GM21515 (cell line): ENCODE results near the gene TLK2.
A peak's percentile ranks its signal among the peaks of the same experiment; 100 is the strongest.
"Not testable (repeated sequence)": the region's sequence is repeated elsewhere in the genome, so short reads cannot be mapped to it uniquely, and the experiment has no call there.

Experiments used
- ATAC-seq: cut with Tn5 transposase; IDR thresholded peaks from one replicate; pipeline ENCODE4 v1.9.1; 2021; ENCODE audit not compliant: unreplicated experiment

Gene TLK2

DNA sequence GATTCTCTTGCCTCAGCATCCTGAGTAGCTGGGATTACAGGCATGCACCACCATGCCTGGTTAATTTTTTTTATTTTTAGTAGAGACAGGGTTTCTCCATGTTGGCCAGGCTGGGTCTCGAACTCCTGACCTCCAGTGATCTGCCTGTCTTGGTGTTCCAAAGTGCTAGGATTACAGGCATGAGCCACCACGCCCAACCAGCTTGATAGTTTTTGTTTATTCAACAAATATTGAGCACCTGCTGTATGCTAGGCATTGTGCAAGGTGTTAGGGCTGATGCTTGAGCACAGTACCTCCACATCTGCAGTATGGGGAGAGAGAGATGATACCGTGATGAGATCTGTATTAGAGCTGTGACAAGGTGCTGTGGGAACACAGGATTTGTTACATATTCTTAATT is 3.9 kb downstream of the TLK2 start:
- not testable (repeated sequence) for ATAC-seq

DNA sequence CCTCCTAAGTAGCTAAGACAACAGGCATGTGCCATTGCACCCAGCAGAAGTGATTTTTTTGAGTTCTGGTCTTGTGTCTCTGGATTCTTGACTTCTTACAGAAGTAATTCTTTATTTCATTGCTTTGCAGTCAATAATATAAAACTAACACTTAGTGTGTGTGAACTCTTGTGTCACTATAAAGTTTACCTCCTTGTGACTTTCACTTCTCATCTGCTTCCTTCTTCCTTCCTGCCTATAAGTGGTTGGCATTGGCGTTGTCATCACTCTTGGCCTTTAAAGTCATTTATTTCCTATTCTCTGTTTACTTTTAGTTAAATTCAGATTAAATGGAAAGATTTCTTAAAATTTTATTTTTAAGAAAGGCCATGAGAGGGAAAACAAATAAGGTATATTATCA is 12.4 kb downstream of the TLK2 start:
- ATAC-seq = not testable (repeated sequence)

DNA sequence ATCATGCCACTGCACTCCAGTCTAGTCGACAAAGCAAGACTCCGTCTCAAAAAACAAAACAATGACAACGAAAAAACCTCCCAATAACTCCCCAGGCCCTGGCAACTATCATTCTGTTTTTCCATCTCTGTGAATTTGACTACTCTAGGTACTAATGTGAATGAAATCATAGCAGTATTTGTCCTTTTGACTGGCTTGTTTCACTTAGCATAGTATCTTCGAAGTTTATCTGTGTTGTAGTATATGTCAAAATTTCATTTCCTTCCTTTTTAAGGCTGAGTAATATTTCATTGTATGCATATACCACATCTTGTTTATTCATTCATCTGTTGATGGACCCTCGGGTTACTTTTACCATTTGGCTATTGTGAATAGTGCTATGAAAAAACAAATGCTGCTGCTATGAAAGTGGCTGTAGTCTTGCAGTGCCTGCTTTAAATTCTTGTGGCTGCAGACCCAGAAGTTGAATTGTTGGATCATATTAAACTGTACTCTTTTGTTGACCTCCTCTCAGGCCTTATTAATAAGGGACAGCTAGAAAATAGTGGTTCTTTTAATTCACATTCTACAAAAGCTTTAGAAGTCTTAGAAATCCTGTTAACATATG is 14.5 kb downstream of the TLK2 start:
- not testable (repeated sequence) for ATAC-seq

DNA sequence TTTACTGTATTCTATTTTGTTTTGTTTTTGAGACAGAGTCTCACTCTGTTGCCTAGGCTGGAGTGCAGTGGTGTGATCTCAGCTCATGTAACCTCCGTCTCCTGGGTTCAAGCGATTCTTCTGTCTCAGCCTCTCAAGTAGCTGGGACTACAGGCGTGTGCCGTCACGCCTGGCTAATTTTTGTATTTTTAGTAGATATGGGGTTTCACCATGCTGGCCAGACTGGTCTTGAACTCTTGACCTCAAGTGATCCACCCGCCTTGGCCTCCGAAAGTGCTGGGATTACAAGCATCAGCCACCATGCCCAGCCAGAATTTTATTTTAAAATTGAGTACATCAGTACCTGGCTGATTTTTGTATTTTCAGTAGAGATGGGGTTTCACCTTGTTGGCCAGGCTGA is 15.4 kb downstream of the TLK2 start:
- not testable (repeated sequence) for ATAC-seq

DNA sequence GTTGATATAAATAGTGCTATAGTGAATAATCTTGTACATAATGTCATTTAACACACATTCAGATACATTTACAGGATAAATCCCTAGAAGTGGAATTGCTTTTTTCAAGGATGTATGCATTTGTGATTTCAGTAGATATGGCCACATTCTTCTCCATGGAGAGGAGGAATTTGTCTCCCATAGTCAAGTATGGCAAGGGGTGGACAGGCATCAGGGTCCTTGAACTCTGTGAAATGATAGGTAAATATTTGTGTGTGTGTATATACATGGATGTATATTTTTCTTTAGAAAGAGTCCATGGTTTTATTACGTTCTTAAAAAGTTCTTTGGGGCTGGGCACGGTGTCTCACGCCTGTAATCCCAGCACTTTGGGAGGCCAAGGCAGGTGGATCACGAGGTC is 17.7 kb downstream of the TLK2 start:
- not testable (repeated sequence) for ATAC-seq

DNA sequence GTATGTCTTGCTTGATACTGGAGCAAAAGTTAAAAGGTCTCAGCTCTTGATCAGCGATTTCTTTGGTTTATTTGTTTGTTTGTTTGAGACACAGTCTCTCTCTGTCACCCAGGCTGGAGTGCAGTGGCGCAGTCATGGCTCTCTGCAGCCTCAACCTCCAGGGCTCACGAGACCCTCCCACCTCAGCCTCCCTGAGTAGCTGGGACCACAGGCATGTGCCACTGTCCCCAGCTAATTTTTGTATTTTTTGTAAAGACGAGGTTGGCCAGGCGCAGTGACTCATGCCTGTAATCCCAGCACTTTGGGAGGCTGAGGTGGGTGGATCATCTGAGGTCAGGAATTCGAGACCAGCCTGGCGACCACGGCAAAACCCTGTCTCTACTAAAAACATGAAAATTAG is 20.2 kb downstream of the TLK2 start:
- not testable (repeated sequence) for ATAC-seq

DNA sequence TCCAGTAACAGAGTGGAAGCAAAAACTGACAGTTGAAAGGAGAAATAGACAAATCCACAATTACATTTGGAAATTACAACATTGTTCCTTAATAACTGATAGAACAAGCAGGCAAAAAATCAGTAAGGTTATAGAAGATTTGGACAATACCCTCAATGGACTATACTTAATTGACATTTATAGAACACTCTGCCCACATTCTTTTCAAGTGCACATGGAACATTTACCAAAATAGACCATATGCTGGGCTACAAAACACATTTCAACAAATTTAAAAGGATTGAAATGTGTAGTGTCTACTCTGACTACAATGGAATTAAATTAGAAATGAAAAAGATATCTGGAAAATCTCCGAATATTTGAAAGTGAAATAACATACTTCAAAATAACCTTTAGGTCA is 21.8 kb downstream of the TLK2 start:
- not testable (repeated sequence) for ATAC-seq

DNA sequence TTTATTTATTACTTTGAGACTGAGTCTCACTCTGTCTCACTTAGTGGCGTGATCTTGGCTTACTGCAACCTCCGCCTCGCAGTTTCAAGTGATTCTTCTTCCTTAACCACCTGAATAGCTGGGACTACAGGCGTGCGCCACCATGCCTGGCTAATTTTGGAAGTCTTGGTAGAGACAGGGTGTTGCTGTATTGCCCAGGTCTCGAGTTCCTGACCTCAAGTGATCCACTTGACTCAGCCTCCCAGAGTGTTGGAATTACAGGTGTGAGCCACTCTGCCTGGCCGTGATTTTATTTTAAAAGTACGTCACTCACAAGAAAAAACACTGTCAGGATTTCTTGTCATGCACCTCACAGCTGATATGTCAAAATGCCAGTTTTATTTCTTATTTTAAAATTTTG is 26.2 kb downstream of the TLK2 start:
- not testable (repeated sequence) for ATAC-seq

DNA sequence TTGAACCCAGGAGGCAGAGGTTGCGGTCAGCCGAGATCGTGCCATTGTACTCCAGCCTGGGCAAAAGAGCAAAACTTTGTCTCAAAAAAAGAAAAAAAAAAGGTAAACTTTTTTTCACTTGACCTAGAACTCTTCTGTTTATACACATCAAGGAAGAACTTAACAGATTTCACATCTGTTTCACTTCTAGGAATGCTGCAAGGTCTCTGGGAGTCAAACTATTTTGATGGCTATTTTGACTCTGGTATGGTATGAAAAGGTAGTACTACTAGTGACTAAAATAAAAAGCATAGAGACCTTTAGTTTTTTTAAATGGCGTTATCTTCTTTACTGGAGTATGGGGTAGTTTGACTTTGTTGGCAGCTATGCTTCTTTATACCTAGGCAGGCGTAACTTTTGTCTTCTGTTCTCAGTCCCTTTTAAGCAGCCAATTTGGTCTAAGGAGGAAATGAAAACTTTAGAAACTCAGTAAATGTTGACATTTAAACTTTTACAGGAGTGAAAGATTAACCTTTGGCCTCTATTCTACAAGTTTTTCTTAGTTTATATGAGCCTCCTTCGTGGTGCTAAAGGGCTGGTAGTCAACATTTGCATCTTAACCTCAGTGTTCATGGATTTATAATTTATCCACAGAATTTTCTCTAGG is 28.7 kb downstream of the TLK2 start:
- ATAC-seq = not testable (repeated sequence)

DNA sequence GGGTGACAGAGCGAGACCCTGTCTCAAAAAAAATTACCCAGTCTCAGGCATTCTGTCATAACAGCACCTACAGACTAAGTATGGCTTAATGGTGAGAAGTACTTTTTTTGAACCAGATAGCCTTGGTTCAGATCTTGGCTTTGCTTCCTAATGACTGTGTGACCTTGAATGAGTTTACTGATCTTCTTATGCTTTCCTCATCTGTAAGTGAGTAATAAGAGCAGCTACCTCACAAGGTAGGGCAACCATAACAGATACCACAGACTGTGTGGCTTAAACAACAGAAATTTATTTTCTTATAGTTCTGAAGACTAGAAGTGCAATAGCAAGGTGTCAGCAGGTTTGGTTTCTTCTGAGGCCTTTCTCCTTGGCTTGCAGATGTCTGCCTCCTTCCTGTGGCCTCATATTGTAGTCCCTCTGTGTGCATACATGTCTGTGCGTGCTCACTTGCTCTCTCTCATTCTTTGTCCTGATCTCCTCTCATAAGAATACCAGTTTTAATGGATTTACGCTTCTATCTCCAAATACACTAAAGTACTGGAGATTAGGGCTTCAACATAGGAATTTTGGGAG is 31.7 kb downstream of the TLK2 start:
- not testable (repeated sequence) for ATAC-seq

DNA sequence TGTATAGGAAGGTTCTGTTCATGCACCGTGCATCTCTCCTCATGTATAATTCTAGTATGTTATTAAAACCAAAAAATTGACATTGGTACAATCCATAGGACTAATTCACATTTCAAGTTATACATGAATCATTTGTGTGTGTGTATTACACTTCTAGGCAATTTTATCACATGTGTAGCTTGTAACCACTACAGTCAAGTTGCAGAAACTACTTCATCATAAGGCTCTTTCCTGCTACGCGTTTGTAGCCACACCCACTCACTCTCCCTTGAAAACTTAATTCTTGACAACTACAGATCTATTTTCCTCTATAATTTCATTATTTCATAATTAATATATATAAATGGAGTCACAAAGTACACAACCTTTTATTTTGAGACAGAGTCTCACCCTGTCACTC is 32.4 kb downstream of the TLK2 start:
- not testable (repeated sequence) for ATAC-seq

DNA sequence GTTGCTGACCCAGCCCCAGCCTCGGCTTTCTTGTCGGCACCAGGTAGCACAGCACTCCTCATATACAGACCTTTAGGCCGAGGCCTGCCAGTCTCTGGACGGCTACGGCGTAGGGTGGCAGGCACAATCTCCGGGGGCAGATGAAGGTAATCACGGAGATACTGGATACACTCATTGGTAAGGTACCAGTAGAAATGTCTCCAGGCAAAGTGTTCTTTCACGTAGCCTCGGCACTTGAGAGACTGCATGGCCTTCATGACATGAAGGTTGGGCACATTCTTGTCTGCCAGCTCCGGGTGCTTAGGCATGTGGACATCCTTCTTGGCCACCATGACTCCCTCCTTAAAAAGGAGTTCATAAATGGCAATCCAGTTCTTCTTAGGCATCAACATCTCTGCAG is 37.8 kb downstream of the TLK2 start:
- not testable (repeated sequence) for ATAC-seq

DNA sequence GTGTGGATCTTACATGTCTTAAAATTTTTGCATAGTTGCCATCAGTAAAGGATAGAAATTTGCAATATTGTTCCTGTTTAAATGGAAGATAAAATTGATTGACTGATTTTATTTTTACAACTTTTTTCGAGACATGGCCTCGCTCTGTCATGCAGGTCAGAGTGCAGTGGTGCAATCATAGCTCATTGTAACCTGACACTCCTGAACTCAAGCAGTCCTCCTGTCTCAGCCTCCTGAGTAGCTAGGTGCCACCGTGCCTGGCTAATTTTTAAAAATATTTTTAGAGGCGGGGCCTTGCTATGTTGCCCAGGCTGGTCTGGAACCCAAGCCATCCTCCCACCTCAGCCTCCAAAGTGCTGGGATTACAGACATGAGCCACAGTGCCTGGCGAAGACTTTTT is 42.7 kb downstream of the TLK2 start:
- ATAC-seq = not testable (repeated sequence)

DNA sequence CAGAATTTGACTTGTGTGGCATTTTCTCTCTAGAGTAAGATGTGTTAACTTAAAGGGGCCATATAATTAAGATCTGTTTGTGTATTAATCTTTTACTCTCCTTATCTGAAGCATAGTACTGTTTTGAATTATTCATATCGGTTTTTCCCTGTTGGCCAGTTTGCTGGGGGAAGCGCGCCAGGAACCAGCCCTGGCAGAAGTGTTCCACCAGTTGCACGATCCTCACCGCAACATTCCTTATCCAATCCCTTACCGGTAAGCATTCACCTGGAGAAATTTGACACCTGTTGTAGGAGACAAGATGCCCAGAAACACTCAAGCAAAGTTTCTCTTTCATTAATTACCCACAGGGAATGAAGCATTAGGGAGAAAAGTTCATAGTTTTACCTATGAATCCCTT is 45.5 kb downstream of the TLK2 start:
- not testable (repeated sequence) for ATAC-seq

DNA sequence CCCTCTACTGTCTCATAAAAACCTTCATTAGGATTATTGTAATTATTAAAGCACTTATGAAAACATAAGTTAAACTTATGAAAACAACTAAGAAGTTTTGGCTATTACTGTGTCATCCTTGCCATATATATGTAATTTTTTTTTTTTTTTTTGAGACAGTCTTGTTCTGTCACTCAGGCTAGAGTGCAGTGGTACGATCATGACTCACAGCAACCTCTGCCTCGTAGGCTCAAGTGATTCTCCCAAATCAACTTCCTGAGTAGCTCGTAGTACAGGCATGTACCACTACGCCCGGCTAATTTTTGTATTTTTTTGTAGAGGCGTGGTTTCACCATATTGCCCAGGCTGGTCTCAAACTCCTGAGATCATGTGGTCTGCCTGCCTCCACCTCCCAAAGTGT is 46.7 kb downstream of the TLK2 start:
- not testable (repeated sequence) for ATAC-seq

DNA sequence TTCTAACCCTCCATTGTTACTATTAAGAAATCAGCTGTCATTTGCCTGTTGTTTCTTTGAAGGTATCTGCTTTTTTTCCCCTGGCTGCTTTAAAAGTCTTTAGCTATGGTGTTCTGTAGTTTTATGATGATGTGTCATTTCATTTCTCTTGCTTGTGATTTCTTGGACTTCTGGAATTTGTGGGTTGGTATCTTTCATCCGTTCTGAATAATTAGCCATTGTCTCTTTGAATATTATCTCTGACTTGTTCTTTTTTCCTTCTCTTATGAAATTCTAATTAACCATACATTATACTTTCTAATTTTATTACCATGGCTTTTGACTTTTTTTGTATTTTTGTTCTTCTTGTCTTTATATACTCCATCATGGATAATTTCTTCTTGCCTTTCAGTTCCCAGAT is 52.3 kb downstream of the TLK2 start:
- ATAC-seq = not testable (repeated sequence)

DNA sequence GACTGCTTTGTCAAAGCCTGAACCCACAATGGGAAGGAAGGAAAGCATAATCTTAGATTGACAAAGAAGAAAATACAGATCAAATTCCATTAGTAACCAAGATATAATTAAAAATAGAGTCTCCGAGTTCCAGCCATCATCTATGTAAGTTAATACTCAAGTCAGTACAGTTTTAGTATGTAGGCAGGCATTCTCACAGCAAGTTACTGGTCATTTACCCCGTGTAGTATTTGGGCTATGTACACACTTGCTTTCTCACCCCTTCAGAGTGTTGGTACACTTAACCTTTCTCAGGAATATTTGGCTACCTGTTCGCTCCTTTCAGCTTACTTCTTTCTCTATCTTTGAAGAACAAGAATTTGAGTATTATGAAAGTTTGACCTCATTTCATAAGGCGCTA is 57.9 kb downstream of the TLK2 start:
- not testable (repeated sequence) for ATAC-seq

DNA sequence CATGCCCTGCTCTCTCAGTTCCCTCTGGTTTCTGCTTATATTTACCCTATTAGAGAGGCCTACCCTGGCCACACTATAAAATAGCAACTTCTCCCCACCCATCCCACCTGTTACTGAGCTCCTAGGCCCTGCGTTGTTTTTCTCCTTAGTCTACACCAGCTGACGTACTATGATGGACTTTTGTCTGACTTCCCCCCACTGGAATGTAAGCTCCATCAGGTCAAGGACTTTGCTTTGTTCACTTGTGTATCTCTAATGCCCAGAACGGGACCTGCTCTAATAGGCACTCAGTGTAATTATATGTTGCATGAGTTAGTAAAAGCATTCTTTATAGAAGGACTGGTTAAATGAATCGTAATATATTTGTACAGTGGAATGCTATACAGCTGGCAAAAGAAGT is 62.4 kb downstream of the TLK2 start:
- not testable (repeated sequence) for ATAC-seq

DNA sequence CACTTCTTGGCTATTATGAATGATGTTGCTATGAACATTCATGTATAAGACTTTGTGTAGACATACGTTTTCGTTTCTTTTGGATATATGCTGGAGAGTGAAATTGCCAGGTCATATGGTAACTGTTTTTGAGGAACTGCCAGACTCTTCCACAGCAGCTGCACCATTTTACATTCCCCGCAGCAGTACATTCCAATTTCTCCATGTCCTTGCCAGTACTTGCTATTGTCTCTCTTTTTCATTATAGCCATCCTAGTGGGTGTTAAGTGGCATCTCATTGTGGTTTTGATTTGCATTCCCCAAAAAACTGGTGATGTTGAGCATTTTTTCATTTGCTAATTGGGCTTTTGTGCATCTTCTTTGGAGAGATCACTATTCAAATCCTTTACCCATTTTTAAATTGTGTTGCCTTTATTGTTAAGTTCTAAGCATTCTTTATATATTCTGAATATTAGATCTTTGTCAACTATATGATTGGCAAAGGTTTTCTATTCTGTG is 64.7 kb downstream of the TLK2 start:
- not testable (repeated sequence) for ATAC-seq

DNA sequence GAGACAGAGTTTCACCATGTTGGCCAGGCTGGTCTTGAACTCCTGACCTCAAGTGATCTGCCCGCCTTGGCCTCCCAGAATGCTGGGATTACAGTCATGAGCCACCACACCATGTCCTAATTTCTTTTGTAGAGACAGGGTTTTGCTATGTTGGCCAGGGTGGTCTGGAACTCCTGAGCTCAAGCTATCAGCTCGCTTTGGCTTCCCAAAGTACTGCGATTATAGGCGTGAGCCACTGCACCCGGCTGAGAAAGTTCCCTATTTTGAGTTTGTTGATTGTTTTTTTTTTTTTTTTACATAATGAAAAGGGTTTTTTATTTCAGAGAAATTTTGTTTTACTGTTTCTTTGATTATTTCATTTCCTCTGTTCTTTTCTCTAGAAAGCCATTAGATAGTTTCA is 67.4 kb downstream of the TLK2 start:
- ATAC-seq = not testable (repeated sequence)

DNA sequence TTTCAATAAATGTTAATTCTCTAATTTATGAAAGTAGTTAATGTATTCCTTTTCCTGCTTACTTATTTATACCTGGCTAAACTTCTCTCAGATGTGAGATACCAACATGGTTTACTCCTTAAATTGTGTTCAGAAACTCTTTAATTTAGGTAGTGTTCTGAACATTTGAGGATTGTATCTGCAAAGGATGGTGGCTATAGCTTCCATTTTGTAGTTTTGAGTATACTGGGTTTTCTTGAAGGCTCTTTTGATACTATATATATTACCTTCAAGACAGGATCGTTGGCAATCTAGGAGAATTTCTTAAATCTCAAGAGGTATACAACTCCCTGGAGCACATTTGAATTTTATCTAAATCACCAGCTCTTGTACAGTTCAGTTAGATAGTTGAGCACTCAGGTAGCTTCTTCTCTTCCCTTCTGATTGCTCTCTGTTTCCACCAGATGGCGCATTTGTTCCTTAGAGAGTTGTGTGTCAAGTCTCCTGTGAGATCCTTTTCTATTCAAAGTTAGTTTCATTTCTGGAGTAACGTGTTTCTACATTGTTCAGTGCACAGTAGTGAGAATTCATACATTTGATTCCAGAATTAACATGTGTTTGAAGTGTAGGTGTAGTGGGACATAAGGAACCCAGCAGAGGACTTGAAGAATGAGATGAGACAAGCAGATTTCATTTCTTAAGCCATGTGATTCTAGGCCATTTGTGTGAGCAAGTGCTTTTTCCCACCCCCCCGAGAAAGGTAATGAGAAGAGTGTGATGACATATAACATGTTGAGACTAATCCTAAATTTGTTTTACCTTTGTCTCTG is 74.4 kb downstream of the TLK2 start:
- peak; percentile 85 for ATAC-seq
